ENCODE data around the gene PRPF39.

GRCh38 chr14:45041641-45042040 lies 42.3 kb upstream of the PRPF39 start:
- TF ChIP-seq POLR2A (IDR thresholded peaks at IDR 0.05) (no peak), CTCF (IDR thresholded peaks at IDR 0.05) (no peak), POLR2AphosphoS5 (IDR thresholded peaks at IDR 0.05) (no peak)

Data from prostate gland (tissue), 2 donors.